HEK293 (cell line): ENCODE results near the gene DISP3.

Experiments used
- TCF7L2 ChIP-seq: IDR thresholded peaks from 2 replicates; pipeline ENCODE4 v1.6.1; 2011; ENCODE audit warnings: low read depth, mild to moderate bottlenecking, inconsistent platforms, low read length, moderate library complexity, borderline replicate concordance
- ZNF792 ChIP-seq: fragments of 450-650 bp; formaldehyde crosslinking; IDR thresholded peaks from 2 replicates; pipeline ENCODE4 v1.5.1; 2016; ENCODE audit warnings: missing biosample characterization, missing genetic modification characterization
- TF ChIP-seq, protein P1 (sequence below): fragments of 450-650 bp; formaldehyde crosslinking; IDR thresholded peaks from 2 replicates; pipeline ENCODE4 v1.5.1; 2016; ENCODE audit warnings: missing biosample characterization, missing genetic modification characterization, low read depth
- TF ChIP-seq, protein P2 (sequence below): fragments of 450-650 bp; formaldehyde crosslinking; IDR thresholded peaks from 2 replicates; pipeline ENCODE4 v1.5.1; 2016; ENCODE audit warnings: missing biosample characterization, missing genetic modification characterization

DNA sequence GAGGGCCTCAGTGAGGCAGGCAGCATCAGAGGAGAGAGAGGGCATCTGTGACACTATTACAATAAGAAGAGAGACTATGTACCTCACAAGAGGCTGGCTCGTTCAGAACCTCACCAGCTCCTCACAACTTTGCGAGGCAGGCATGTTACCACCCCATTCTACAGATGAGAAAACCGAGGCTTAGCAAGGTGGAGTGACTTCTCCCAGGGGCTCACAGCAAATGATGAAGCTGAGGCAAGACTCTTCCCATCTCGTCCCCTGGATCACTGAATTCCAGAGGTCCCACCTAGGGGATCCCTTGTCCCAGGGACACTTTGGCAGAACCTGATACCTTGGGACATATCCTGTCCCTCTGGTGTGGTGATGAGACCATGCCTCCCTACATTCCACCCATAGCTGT lies 64.4 kb downstream of the DISP3 start:
- TF ChIP-seq, protein P1, sequence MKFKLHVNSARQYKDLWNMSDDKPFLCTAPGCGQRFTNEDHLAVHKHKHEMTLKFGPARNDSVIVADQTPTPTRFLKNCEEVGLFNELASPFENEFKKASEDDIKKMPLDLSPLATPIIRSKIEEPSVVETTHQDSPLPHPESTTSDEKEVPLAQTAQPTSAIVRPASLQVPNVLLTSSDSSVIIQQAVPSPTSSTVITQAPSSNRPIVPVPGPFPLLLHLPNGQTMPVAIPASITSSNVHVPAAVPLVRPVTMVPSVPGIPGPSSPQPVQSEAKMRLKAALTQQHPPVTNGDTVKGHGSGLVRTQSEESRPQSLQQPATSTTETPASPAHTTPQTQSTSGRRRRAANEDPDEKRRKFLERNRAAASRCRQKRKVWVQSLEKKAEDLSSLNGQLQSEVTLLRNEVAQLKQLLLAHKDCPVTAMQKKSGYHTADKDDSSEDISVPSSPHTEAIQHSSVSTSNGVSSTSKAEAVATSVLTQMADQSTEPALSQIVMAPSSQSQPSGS (tag by site-specific recombination): no peak
- no peak for TF ChIP-seq TCF7L2
- TF ChIP-seq, protein P2, sequence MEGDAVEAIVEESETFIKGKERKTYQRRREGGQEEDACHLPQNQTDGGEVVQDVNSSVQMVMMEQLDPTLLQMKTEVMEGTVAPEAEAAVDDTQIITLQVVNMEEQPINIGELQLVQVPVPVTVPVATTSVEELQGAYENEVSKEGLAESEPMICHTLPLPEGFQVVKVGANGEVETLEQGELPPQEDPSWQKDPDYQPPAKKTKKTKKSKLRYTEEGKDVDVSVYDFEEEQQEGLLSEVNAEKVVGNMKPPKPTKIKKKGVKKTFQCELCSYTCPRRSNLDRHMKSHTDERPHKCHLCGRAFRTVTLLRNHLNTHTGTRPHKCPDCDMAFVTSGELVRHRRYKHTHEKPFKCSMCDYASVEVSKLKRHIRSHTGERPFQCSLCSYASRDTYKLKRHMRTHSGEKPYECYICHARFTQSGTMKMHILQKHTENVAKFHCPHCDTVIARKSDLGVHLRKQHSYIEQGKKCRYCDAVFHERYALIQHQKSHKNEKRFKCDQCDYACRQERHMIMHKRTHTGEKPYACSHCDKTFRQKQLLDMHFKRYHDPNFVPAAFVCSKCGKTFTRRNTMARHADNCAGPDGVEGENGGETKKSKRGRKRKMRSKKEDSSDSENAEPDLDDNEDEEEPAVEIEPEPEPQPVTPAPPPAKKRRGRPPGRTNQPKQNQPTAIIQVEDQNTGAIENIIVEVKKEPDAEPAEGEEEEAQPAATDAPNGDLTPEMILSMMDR (tag by site-specific recombination): no peak
- no peak for TF ChIP-seq ZNF792 (tag by site-specific recombination)
